NCI-H226 (cell line): ENCODE measurements around the gene C6orf62.
"Not testable (repeated sequence)": the region's sequence is repeated elsewhere in the genome, so short reads cannot be mapped to it uniquely, and the experiment has no call there.

Experiments
- DNase-seq: peaks from one replicate; pipeline ENCODE4 v3.0.0-alpha.2; 2015

C6orf62 gene

DNA sequence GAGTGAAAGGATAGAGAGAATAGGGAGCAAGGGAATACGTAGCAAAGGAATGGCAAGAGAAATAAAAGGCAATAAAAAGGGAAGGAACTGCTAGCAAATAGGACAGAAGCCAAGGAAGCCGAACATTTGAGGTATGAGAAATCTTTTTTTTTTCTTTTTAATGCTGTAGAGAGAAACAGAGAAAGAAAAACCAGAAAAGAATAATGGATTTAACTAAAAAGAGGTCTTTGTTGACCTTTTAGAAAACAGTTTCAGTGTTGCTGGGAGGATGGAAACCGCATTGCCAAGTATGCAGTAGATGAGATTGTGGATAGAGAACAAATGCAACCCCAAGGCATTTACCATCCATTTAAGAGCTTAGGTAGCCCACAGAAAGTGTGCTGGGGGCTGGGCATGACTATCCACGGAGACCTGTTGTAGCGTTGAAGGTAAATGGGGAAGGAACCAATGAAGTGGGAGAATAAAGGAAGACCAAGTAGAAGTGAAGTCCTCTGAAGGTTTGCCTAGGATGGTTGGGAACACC lies 23.3 kb upstream of the C6orf62 start:
- no peak for DNase-seq

- DNase-seq, result no peak
Measured at GRCh38 chr6:24740861-24741260, 21.9 kb upstream of the C6orf62 start.

DNA sequence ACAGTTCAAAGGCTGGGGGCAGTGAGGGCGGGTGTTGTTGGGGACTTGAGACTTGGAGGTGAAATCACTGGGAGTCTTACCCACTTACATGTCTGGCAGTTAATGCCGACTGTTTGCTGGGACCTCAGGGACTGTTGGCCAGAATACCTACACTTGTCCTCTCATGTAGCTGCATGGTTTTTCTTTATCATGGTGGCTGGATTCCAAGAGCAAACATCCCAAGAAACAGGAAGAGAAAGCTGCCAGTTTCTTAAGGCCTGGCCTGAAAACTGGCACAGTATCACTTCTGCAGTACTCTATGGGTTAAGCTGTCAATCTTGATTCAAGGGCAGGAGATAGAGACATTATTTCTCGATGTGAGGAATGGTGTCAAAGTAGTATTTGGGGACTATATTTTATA lies 19.8 kb upstream of the C6orf62 start:
- DNase-seq, result peak; percentile 22

DNA sequence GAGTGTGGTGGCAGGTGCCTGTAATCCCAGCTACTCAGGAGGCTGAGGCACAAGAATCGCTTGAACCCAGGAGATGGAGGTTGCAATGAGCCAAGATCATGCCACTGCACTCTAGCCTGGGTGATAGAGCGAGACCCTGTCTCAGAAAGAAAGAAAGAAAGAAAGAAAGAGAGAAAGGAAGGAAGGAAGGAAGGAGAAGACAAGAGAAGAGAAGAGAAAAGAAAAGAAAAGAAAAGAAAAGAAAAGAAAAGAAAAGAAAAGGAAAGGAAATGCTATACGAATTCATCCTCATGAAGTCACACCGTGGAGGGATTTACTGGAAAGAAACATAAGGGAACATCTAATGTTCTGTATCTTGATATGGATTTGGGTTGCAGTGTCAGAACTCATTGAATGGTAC lies 15.8 kb upstream of the C6orf62 start:
- DNase-seq, result not testable (repeated sequence)

GRCh38 chr6:24734166-24734565 lies 15.2 kb upstream of the C6orf62 start:
- no peak for DNase-seq

DNA sequence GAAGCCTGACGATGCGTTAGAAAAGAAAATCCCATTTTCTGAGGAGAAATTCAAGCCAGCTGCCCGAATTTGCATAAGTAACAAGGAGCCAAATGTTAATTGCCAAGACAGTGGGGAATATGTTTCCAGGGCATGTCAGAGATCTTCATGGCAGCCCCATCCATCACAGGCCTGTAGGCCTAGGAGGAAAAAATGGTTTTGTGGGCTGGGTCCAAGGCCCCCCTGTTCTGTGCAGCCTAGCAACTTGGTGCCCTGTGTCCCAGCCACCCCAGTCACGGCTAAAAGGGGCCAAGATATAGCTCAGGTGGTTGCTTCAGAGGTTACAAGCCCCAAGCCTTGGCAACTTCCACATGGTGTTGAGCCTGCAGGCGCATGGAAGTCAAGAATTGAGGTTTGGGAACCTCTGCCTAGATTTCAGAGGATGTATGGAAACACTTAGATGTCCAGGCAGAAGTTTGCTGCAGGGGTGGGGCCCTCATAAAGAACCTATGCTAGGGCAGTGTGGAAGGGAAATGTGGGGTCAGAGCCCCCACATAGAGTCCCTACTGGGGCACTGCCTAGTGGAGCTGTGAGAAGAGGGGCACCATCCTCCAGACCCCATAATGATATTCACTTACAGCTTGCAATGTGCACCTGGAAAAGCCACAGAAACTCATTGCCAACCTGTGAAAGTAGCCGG lies 12.6 kb upstream of the C6orf62 start:
- not testable (repeated sequence) for DNase-seq

- not testable (repeated sequence) for DNase-seq
Measured at GRCh38 chr6:24730653-24731052, 11.7 kb upstream of the C6orf62 start.

GRCh38 chr6:24723270-24723669 lies 4.3 kb upstream of the C6orf62 start:
- DNase-seq, result no peak

- DNase-seq, result no peak
Measured at GRCh38 chr6:24721461-24722215, 2.7 kb upstream of the C6orf62 start.

- peak; percentile 99 for DNase-seq
Measured at GRCh38 chr6:24720604-24721460, 1.9 kb upstream of the C6orf62 start.

DNA sequence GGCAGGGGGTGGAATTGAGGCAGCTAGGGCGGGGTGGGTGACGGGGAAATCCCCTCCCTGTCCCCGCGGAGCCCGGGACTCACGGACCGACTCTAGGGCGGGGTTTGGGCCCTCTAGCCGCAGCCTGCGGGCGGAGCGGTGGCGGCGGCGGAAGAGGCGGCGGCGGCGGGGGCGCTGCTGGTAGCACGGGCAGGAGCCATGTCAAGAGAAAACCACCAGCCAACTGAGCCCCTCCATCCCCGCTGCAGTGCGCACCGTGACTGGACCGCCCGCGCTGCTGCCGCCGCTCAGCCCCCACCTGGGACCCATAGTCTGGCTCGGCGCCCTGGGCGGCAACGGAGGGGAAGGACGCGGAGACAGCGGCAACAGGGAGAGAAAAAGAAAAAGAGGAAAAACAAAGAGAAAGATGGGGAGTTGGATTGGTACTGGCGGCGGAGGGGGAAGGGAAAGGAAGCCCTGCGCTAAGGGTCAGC lies 1.2 kb upstream of the C6orf62 start:
- peak; percentile 36 for DNase-seq

DNA sequence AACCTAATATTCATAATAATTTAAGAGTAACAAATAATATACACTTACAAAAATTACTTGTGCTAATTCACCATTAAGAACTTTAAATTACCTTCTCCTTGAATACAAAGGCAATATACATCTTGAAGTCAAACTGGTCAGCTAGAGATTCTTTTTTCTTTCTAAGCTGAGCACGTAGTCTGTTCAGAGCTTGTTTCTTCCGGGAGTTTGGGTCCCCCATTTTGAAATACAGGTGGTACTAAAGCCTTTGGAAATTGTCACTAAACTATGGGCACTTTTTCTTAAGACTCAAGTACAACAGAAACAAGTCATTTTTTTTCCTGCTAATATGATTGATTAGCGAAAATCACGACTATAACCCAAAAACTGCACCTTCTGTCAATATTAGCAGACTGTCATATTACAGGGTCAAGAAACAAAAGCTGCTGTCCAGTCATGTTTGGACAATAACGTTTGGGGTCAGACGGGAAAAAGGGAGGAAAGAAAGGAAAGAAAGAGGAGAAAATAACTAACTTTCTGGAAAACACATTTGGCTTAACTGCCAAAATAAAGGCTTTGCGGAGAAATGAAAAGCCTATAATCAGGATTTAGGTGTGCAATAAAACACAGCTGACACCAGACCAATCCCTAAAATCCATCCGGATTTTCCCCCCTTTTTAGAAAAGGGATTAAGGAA lies 367 bp downstream of the C6orf62 start:
- DNase-seq, result no peak

DNA sequence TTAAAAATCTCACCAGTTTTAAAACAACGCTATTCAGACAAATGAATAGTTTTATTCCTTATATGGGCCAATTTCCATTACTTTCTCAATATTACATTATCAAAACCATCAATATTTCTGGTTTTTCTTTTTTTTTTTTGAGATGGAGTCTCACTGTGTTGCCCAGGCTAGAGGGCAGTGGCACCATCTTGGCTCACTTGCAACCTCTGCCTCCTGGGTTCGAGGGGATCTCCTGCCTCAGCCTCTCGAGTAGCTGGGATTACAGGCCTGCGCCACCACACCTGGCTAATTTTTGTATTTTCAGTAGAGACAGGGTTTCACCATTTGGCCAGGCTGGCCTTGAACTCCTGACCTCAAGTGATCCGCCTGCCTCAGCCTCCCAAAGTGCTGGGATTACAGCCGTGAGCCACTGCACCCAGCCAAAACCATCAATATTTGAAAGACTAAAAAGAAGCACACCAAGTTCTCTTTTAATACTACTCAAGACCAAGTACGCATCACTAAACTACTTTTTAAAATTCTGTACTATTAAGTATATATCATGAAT lies 2.3 kb downstream of the C6orf62 start:
- not testable (repeated sequence) for DNase-seq

DNA sequence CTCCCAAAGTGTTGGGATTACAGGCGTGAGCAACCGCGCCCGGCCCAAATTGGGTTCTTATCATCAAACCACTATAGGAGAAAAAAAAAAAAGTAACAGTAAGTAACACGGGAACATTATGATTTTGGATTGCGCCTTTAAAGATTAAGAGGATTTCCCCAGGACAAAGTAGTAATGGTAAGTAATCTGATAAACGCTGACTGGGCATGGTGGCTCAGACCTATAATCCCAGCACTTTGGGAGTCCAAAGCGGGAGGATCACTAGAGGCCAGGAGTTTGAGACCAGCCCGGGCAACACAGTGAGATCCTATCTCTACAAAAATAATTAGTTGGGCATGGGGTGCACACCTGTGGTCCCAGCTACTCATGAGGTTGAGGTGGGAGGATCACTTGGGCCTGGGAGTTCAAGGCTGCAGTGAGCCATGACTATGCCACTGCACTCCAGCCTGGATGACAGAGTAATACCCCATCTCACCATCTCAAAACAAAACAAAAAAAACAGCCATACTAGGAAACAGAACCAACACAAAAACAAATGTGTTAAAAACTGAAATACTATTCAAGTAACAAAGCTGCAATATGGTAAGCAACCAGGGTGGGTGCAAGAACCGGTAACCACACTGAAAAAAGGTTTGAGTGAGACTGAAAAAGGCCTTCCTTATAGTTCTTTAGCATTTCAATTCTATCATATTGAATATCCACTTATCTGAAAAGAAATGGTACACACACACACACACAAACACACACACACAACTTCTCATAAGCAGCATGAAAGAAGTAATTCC lies 8.2 kb downstream of the C6orf62 start:
- DNase-seq, result no peak

DNA sequence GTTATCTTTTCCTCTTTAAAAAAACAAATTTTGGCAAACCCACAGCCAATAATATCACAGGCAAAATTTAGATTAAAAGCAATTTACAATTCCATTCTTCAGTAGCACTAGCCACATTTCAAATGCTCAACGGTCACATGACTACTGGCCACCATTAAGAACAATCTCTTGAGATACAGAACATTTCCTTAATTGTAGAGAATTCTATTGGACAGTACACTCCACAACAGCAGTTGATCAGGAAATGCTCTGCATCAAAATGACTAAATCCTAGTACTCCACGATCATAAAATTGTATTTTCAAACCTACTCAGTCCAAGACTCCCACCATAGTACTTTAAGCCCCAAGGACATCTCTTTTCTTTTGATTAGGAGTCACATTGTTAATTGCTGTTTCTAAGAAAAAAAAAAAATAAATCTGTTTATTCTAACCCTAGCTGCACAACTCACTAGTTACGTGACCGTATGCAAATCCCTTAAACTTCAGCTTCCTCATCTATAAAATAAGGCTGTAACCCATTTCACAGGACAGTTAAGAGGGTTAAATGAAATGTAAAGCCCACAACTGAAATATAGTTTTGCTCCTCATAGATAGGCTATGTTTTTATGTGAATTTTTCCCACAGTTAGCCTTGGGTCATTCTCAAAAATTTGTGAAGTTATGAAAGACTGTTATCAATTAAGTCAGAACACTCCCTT lies 9.8 kb downstream of the C6orf62 start:
- no peak for DNase-seq

GRCh38 chr6:24708612-24709011 lies 10.3 kb downstream of the C6orf62 start:
- DNase-seq, result no peak

DNA sequence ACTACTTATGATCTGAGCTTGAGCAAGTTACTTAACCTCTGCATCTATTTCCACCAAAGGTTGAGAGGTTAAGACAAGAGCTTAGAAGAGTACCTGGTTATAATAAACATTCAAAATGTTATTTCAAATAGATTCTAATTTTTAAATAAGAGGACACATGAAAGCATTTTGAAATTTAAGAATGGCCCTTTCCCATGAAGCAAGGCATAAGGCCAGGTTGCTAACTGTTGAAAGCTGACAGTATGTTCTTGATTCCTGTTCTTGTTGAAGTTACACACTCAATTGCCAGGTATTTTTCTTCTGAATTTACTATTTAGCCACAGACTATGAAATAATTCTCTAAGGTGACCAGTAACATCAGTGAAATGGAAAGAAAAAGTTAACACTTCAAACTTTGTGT lies 14.5 kb downstream of the C6orf62 start:
- no peak for DNase-seq

DNA sequence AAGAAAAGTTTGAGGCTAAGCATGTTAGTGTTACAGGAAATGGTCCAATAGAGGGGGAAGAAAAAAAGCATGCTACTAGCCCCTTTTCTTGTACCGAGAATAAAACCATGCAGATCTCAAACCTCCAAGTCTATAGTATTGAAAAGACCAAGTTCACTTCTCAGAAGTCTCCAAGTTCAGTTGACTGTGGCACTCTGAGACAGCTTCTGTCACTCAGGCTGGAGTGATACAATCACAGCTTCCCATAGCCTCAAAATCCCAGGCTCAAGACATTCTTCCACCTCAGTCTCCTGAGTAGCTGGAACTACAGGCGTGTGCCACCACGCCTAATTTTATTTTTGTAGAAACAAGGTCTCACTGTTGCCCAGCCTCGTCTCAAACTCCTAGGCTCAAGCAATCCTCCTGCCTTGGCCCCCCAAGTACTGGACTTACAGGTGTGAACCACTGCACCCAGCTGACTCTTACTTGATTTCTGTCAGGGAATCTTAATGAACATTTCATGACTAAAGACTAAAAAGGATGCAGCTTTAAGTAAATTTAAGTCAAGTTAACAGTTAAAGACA lies 16.2 kb downstream of the C6orf62 start:
- no peak for DNase-seq

- DNase-seq, result no peak
Measured at GRCh38 chr6:24699521-24700359, 19.2 kb downstream of the C6orf62 start.
